OCI-LY3 (cell line): ENCODE data around the gene SERPIND1.

ENCODE experiments used
- EZH2phosphoT487 ChIP-seq: fragments of 200-600 bp; shearing (Covaris generic); IDR thresholded peaks from 2 replicates; pipeline ENCODE4 v1.6.1; 2018; ENCODE audit warnings: antibody characterized with exemption, mixed run types, low read depth
- TF ChIP-seq, protein P1 (sequence below): fragments of 200-600, 300-600 bp; sonication (generic); IDR thresholded peaks from 2 replicates; pipeline ENCODE4 v1.5.1; 2014; ENCODE audit warnings: antibody characterized with exemption, low read length, low read depth

DNA sequence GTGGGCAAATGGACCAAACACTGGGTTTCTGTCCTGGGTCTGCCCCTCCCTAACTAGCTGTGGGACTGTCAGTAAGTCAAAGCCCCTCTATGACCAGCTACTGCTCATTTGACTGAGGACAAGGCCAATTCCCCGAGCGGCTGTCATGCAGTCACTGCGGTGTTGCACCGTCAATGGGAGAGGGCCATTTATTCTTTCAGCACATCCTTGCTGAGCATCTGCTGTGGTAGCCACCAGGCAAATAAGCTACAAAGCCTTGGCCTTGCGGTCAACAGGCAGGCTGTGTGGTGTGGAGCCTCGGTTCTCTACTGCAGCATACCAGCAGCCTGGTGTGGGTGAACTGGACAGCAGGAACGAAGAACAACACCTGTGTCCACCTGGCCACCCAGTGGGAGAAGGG, 25.8 kb upstream of the SERPIND1 start:
- TF ChIP-seq, protein P1, sequence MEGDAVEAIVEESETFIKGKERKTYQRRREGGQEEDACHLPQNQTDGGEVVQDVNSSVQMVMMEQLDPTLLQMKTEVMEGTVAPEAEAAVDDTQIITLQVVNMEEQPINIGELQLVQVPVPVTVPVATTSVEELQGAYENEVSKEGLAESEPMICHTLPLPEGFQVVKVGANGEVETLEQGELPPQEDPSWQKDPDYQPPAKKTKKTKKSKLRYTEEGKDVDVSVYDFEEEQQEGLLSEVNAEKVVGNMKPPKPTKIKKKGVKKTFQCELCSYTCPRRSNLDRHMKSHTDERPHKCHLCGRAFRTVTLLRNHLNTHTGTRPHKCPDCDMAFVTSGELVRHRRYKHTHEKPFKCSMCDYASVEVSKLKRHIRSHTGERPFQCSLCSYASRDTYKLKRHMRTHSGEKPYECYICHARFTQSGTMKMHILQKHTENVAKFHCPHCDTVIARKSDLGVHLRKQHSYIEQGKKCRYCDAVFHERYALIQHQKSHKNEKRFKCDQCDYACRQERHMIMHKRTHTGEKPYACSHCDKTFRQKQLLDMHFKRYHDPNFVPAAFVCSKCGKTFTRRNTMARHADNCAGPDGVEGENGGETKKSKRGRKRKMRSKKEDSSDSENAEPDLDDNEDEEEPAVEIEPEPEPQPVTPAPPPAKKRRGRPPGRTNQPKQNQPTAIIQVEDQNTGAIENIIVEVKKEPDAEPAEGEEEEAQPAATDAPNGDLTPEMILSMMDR: no peak
- TF ChIP-seq EZH2phosphoT487: no peak
